HK-2 (cell line): ENCODE results near the gene HCN1.
"Not testable (repeated sequence)": the region's sequence is repeated elsewhere in the genome, so short reads cannot be mapped to it uniquely, and the experiment has no call there.

Experiments
- DNase-seq: peaks from one replicate; pipeline ENCODE4 v3.0.0-alpha.2; 2018; ENCODE audit not compliant: unreplicated experiment

HCN1 gene

DNA sequence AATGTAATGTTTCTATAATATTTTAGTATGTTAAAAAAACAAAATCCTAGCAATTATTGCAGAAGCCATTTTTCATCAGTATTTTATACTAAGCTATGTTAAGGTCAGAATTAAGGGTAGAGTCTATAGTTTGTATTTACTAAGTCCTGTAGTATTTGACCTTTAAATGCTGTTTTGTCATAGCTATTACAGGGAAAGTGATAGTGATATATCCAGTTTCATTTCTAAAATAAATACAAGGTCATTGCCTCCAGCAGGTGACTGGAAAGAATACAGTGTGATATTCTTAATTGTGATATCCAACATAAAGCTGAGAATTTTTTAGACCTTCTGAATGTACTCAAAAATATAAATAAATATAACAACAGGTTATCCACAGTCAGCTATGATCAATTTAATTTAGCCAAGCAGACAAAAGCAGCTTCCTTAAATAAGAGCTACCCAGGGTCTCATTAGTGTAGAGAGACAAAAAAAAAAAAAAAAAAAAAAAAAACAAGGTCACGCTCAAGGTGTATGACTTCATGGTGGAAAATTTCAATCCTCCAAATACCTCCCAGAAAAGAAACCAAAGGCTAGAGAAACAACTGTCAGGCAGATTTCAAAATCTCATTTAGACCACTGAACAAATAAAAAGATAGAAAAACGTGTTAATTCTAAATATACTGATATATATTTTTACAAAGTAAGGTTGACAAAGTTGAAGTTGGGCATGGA lies 278.7 kb downstream of the HCN1 start:
- no peak for DNase-seq

DNA sequence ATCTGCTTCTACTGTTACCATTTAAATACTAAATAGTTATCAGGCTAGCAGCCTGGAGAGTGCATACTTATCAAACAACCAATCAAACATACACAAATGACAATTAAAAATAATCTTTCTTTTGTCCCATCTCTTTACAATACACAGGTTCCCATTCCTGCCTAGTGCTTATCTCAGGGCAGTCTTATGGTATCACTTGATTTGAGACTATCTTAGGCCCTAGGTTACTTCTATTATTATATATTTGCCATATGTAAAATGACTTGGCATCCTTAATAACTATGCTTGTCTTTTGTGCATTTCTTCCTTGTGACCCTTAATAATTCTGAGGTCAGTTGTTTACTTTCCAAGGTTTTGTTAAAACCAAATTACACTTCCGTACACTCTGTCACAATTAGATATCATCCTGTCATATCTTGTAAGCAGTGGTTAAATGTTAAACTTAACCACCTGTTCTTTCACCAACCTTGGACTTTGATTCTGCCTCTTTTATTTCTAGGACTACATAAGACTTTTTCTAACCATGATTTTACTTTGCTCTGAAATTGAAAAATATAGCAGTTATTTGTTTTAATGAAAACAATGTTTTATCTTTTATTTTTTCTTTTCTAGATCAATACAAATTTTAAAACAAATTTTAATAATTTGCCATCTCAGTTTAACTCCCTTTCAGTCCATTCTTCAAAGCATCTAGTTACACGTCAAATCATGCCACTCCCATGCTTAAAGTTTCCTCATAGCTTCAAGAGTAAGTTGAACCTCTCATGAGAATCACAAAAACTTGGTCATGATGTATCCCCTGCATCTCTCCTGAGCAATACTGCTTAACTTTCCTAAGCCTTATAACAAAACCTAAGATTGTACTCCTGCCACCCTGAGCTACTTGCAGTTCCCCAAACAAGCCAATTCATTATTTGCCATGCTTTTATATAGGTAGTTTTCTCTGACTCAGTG lies 281.3 kb downstream of the HCN1 start:
- no peak for DNase-seq

- peak; percentile 6 for DNase-seq
Measured at GRCh38 chr5:45411971-45412612, 284.1 kb downstream of the HCN1 start.

GRCh38 chr5:45410304-45410995 lies 285.7 kb downstream of the HCN1 start:
- no peak for DNase-seq

DNA sequence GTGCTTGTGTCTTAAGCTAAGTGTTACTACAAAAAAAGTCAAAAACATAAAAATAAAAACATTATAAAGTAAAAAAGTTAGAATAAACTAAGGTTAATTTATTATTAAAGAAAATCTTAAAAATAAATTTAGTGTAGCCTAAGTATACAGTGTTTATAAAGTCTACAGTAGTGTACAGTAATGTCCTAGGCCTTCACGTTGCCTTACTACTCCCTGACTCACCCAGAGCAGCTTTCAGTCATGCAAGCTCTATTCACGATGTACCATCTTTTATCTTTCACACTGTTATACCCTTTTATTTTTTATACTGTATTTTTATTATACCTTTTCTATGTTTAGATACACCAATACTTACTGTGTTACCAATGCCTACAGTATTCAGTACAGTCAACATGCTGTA lies 288.1 kb downstream of the HCN1 start:
- DNase-seq = no peak

DNA sequence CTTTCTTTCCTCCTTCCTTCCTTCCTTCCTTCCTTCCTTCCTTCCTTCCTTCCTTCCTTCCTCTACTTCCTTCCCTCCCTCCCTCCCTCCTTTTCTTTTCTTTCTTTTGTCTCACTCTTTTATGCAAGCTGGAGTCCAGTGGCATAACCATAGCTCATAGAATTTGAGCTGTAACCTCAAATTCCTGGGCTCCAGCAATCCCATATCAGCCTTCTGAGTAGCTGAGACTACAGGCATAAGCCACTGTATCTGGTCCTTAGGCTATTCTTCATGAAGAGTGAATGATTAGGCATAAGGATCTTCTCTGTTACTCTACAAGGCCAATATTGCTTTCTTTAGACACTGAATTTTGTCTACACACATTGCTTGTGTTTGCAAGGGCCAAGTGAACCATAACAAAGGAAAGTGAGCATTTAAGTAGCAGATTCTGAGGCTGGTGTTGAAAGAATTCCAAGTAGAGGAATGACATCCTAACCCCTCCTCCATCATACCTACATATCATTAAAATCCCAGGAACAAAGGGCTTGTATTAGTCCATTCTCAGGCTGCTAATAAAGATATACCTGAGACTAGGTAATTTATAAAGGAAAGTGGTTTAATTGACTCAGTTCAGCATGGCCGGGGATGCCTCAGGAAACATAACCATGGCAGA lies 293.2 kb downstream of the HCN1 start:
- no peak for DNase-seq

GRCh38 chr5:45399041-45399440 lies 297.1 kb downstream of the HCN1 start:
- no peak for DNase-seq

DNA sequence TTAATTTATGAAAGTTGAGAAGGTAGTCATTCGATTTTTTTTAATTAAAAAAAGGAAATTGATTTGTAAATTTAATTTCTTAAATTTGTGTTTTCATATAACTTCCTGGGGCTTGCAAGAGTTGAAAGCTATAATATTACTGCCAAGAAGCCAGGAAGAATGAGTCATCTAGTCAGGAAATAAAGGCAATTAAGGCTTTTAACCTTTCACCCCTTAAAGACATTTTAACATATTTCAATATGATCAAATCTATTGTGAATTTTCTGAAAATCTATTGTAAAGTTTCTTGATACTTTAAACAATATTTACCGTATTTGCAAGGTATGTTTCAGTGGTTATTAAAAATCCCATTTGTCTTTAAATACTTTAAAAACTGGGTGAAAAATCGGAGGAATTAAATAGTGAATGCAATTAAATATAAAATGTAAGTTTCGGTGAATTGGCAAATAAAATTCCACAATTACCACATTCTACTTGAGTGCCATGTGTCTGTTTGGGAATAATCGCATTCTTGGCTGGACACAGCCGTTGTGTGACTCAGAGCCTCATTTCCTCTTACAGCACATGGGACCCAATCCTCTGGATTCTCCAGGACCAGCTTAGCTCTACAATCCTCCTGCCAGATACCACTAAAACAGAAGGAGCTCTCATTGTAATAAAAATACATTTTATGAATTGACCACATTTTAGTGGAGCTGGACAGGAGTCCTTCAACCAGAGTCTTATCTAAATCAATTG lies 310.7 kb downstream of the HCN1 start:
- DNase-seq = peak; percentile 31

- DNase-seq = no peak
Measured at GRCh38 chr5:45383985-45384384, 312.2 kb downstream of the HCN1 start.

DNA sequence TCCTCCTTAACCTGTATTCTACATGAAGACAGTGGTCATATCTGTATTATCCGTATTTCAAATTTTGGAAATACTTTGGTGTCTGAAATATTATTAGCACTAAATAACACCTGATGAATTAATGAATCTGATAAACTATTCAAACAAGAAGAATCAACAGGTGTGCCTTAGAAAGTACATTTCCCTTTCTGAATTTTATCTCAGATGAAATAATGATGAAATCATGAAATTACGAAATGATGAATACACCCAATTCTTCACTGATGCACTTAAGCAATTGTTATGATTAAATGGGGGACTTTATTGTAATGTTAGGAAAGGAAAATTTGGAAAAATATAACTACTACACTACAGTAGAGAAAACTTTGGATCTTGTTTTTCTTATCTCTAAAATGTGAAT lies 313.6 kb downstream of the HCN1 start:
- no peak for DNase-seq

DNA sequence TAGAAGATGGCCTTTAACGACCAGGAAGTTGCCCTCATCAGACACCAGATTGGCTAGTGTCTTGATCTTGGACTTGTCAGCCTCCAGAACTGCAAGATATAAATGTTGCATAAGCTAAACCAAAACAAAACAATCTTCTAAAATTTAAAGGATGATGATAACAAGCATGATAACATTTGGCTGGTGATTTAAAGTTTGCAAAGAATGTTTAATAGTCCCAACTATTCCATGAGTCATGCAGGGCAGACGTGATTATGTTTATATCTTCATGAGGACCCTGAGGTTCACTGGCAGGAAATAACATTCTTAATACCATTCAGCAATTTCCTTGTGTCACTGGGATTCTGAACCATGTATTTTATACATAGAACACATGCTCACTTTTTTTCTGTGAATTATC lies 319.8 kb downstream of the HCN1 start:
- no peak for DNase-seq

- DNase-seq = no peak
Measured at GRCh38 chr5:45372629-45373028, 323.6 kb downstream of the HCN1 start.

DNA sequence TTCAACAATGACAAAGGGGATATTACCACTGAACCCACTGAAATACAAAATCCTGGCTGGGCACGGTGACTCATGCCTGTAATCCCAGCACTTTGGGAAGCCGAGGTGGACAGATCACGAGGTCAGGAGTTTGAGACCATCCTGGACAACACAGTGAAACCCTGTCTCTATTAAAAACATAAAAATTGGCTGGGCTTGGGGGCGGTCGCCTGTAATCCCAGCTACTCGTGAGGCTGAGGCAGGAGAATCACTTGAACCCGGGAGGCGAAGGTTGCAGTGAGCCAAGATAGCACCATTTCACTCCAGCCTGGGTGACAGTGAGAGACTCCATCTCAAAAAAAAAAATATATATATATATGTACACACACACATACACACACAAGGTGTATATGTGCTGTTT lies 324.8 kb downstream of the HCN1 start:
- not testable (repeated sequence) for DNase-seq

- no peak for DNase-seq
Measured at GRCh38 chr5:45355189-45355992, 340.8 kb downstream of the HCN1 start.

GRCh38 chr5:45336464-45336863 lies 359.7 kb downstream of the HCN1 start:
- DNase-seq = no peak

- no peak for DNase-seq
Measured at GRCh38 chr5:45335978-45336377, 360.2 kb downstream of the HCN1 start.

DNA sequence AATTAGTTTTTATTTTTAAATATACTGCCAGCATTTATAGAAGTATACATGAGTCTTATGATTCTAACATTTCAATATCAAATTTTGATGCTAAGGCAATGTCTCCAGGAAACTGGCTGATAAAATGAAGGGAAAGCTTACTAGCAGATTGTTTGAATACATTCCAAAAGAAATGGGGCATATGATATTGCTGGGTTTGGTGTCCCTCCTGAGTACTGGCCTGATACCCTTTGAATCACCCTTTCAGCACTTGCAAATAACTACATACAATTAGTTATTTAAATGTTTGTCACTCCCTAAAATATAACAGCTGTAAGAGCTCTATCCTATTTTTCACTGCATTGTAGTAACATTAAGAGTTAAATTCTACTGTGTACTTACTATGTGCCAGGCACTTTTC lies 360.8 kb downstream of the HCN1 start:
- DNase-seq = no peak

DNA sequence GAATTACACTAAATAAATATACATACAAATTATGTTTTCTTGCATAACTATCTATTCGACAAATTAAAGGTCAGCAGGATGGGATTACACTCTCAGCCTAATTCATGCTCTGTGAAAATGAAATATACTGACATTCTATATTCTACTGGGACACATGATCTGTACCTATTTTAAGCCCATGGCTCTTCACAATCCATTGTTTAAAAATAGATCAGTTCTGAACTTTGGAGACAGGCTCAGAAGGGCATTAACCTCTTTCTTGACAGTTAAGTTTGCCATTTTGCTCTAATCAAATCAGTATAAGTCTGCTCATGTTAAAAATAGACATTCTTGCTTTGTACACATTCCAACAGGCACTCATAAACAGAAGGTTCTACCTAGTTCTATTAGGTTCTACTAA lies 361.2 kb downstream of the HCN1 start:
- no peak for DNase-seq

- not testable (repeated sequence) for DNase-seq
Measured at GRCh38 chr5:45312627-45313026, 383.6 kb downstream of the HCN1 start.

- DNase-seq = no peak
Measured at GRCh38 chr5:45295231-45295630, 400.9 kb downstream of the HCN1 start.
